ENCODE data around the gene TNFRSF11A. TPM values are rescaled to one million over a fixed set of nuclear protein-coding genes. Genes with fewer than 3 reads are reported as not detected.

The TNFRSF11A gene
- total RNA-seq, 1 experiment from 2014 or later, result 3.2 TPM

DNA sequence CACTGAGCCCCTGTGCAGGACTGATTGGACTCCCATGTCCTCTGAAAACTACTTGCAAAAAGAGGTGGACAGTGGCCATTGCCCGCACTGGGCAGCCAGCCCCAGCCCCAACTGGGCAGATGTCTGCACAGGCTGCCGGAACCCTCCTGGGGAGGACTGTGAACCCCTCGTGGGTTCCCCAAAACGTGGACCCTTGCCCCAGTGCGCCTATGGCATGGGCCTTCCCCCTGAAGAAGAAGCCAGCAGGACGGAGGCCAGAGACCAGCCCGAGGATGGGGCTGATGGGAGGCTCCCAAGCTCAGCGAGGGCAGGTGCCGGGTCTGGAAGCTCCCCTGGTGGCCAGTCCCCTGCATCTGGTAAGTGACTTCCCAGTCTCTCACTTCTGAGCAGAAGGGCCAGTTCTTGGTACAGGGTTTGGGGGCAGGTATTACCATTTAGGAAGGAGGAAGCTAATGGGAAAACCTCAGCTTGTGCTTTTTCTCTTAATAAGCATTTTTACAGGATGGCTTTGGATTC is 44.1 kb downstream of the TNFRSF11A start:
- Histone ChIP-seq H3K36me3 (ENCODE audit: control insufficient read depth in 1 of 2, insufficient read depth in 2 of 2, low read length in 2 of 2) (no peaks in the 10 kb centered on the region), H3K9me2 (ENCODE audit: insufficient read depth) (no peaks in the 10 kb centered on the region), H4K20me1 (ENCODE audit: insufficient read depth) (no peaks in the 10 kb centered on the region), H3K4me2 (ENCODE audit: low read length) (no peak overlapping the region), H3K27me3 (ENCODE audit: insufficient read depth, low read length) (no peaks in the 10 kb centered on the region), H3K9ac (ENCODE audit: low read length) (no peak overlapping the region), H3K9me3 (ENCODE audit: control insufficient read depth in 1 of 2, insufficient read depth in 1 of 2, low read depth in 1 of 2, low read length in 2 of 2) (no peaks in the 10 kb centered on the region), H2AFZ (ENCODE audit: low read depth, low read length, poor library complexity, severe bottlenecking) (no peak overlapping the region), H3K4me1 (ENCODE audit: control insufficient read depth in 1 of 2, insufficient read depth in 2 of 2, low read length in 2 of 2) (no peaks in the 10 kb centered on the region), H3K79me2 (ENCODE audit: insufficient read depth, low read length) (no peaks in the 10 kb centered on the region), H3K4me3 (replicated peaks in 1 of 2; ENCODE audit: low read depth in 1 of 2, low read length in 2 of 2) (no peak overlapping the region), H3K27ac (ENCODE audit: low read depth, low read length) (no peak overlapping the region)
- ChIA-PET POLR2A (no interaction called here), CTCF (no interaction called here), RAD21 (ENCODE audit: low non-redundant PET in 1 of 2, low total read pairs in 2 of 2, uncharacterized antibody in 2 of 2, unreplicated experiment in 2 of 2) (no interaction called here)
- TF ChIP-seq CEBPB (IDR thresholded peaks at IDR 0.05; ENCODE audit: low read depth) (no peak), EZH2 (IDR thresholded peaks at IDR 0.05) (no peak), RAD21 (IDR thresholded peaks at IDR 0.05; ENCODE audit: low read depth) (no peak), ZNF274 (IDR thresholded peaks at IDR 0.05; ENCODE audit: low read depth, low read length) (no peak), POLR2A (IDR thresholded peaks at IDR 0.05; ENCODE audit: borderline replicate concordance, extremely low read depth, insufficient read depth, insufficient read length) (no peak), ZFX (IDR thresholded peaks at IDR 0.05) (no peak), YY1 (IDR thresholded peaks at IDR 0.05; ENCODE audit: extremely low read depth, insufficient replicate concordance, low read depth, low read length) (no peak), JUND (IDR thresholded peaks at IDR 0.05) (no peak), EGR1 (IDR thresholded peaks at IDR 0.05; ENCODE audit: low read depth) (no peak), ELF1 (IDR thresholded peaks at IDR 0.05; ENCODE audit: borderline replicate concordance, low read depth) (no peak), POLR2AphosphoS5 (IDR thresholded peaks at IDR 0.05; ENCODE audit: low read depth, low read length) (no peak), SIN3A (IDR thresholded peaks at IDR 0.05; ENCODE audit: low read depth) (no peak), ZBTB33 (IDR thresholded peaks at IDR 0.05; ENCODE audit: extremely low read depth, insufficient replicate concordance, low read length) (no peak), EZH2phosphoT487 (IDR thresholded peaks at IDR 0.05; ENCODE audit: borderline replicate concordance) (no peak), TCF7L2 (IDR thresholded peaks at IDR 0.05; ENCODE audit: borderline replicate concordance, extremely low read depth, insufficient read depth, insufficient read length) (no peak), CBX3 (IDR thresholded peaks at IDR 0.05; ENCODE audit: low read depth) (no peak), MAX (IDR thresholded peaks at IDR 0.05) (no peak), SP1 (IDR thresholded peaks at IDR 0.05; ENCODE audit: low read depth) (no peak)
- TF ChIP-seq, protein P1, sequence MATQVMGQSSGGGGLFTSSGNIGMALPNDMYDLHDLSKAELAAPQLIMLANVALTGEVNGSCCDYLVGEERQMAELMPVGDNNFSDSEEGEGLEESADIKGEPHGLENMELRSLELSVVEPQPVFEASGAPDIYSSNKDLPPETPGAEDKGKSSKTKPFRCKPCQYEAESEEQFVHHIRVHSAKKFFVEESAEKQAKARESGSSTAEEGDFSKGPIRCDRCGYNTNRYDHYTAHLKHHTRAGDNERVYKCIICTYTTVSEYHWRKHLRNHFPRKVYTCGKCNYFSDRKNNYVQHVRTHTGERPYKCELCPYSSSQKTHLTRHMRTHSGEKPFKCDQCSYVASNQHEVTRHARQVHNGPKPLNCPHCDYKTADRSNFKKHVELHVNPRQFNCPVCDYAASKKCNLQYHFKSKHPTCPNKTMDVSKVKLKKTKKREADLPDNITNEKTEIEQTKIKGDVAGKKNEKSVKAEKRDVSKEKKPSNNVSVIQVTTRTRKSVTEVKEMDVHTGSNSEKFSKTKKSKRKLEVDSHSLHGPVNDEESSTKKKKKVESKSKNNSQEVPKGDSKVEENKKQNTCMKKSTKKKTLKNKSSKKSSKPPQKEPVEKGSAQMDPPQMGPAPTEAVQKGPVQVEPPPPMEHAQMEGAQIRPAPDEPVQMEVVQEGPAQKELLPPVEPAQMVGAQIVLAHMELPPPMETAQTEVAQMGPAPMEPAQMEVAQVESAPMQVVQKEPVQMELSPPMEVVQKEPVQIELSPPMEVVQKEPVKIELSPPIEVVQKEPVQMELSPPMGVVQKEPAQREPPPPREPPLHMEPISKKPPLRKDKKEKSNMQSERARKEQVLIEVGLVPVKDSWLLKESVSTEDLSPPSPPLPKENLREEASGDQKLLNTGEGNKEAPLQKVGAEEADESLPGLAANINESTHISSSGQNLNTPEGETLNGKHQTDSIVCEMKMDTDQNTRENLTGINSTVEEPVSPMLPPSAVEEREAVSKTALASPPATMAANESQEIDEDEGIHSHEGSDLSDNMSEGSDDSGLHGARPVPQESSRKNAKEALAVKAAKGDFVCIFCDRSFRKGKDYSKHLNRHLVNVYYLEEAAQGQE (IDR thresholded peaks at IDR 0.05; ENCODE audit: low read depth), result no peak
- TF ChIP-seq, protein P2, sequence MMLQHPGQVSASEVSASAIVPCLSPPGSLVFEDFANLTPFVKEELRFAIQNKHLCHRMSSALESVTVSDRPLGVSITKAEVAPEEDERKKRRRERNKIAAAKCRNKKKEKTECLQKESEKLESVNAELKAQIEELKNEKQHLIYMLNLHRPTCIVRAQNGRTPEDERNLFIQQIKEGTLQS (IDR thresholded peaks at IDR 0.05), result no peak
- no peak for DNase-seq (ENCODE audit: low read depth, low spot score)
- intact Hi-C loops (cut with micrococcal nuclease), result no loop called here
- ATAC-seq, result 0 out of 2 replicates have a peak, but pooled peaks have one; percentile 46
- no TSS peak for BruUV-seq (replicated peaks)

Data from HCT116 (cell line).